GM23248 (cell line): ENCODE results near the gene CEACAM19. TPM values are rescaled to one million over a fixed set of nuclear protein-coding genes. Genes with fewer than 3 reads are reported as not detected.
"Not testable (repeated sequence)": the region's sequence is repeated elsewhere in the genome, so short reads cannot be mapped to it uniquely, and the experiment has no call there.

Experiments
- DNase-seq: peaks from one replicate; pipeline ENCODE4 v3.0.0-alpha.2; 2015
- H2AFZ ChIP-seq: fragments of 200-600 bp; sonication (generic); 2 replicates; pipeline ENCODE4 v1.6.1; 2016; ENCODE audit warnings: antibody characterized with exemption
- H3F3A ChIP-seq: fragments of 200-600 bp; sonication (generic); 2 replicates; pipeline ENCODE4 v1.6.1; 2016; ENCODE audit warnings: mild to moderate bottlenecking, antibody characterized with exemption, mixed run types; ENCODE audit not compliant: insufficient read depth
- H3K27ac ChIP-seq: fragments of 200-600 bp; sonication (generic); 2 replicates; pipeline ENCODE4 v1.5.1; 2016; ENCODE audit warnings: mild to moderate bottlenecking
- H3K27me3 ChIP-seq: fragments of 200-600 bp; sonication (generic); replicated peaks from 2 replicates; pipeline ENCODE4 v1.6.1; 2016; ENCODE audit warnings: mild to moderate bottlenecking; ENCODE audit not compliant: insufficient read depth
- H3K36me3 ChIP-seq: fragments of 200-600 bp; sonication (generic); 2 replicates; pipeline ENCODE4 v1.6.1; 2016; ENCODE audit warnings: low read depth, mild to moderate bottlenecking
- H3K4me1 ChIP-seq: fragments of 200-600 bp; sonication (generic); 2 replicates; pipeline ENCODE4 v1.6.1; 2016; ENCODE audit warnings: mild to moderate bottlenecking; ENCODE audit not compliant: insufficient read depth
- H3K4me2 ChIP-seq: fragments of 200-600 bp; sonication (generic); one replicate; pipeline ENCODE4 v1.6.1; 2016; ENCODE audit warnings: mild to moderate bottlenecking; ENCODE audit not compliant: unreplicated experiment
- H3K4me3 ChIP-seq: fragments of 200-600 bp; sonication (generic); 2 replicates; pipeline ENCODE4 v1.5.1; 2016; ENCODE audit warnings: mild to moderate bottlenecking
- H3K79me2 ChIP-seq: fragments of 200-600 bp; sonication (generic); 2 replicates; pipeline ENCODE4 v1.6.1; 2016; ENCODE audit warnings: mild to moderate bottlenecking; ENCODE audit not compliant: insufficient read depth
- H3K9ac ChIP-seq: fragments of 200-600 bp; sonication (generic); 2 replicates; pipeline ENCODE4 v1.6.1; 2016; ENCODE audit warnings: mild to moderate bottlenecking
- H3K9me2 ChIP-seq: fragments of 200-600 bp; sonication (generic); 2 replicates; pipeline ENCODE4 v1.6.1; 2016; ENCODE audit warnings: mixed run types, mild to moderate bottlenecking, moderate library complexity; ENCODE audit not compliant: insufficient read depth
- H3K9me3 ChIP-seq: fragments of 200-600 bp; sonication (generic); one replicate; pipeline ENCODE4 v1.6.1; 2017; ENCODE audit warnings: low read depth
- H4K20me1 ChIP-seq: fragments of 200-600 bp; sonication (generic); 2 replicates; pipeline ENCODE4 v1.6.0; 2016; ENCODE audit not compliant: insufficient read depth
- EZH2 ChIP-seq: fragments of 200-600 bp; sonication (generic); IDR thresholded peaks from 2 replicates; pipeline ENCODE4 v1.6.1; 2018; ENCODE audit warnings: antibody characterized with exemption, mild to moderate bottlenecking; ENCODE audit not compliant: insufficient read depth, poor library complexity, severe bottlenecking
- EZH2phosphoT487 ChIP-seq: fragments of 200-600 bp; sonication (generic); IDR thresholded peaks from 2 replicates; pipeline ENCODE4 v1.6.1; 2018; ENCODE audit warnings: antibody characterized with exemption, moderate library complexity, mild to moderate bottlenecking, low read depth; ENCODE audit not compliant: insufficient read depth
- WGBS, 2 experiments: methylation state at CpG; one replicate each; pipeline ENCODE4 v1.1.6; 2015 to 2017; ENCODE audit warnings: low lambda C conversion rate in 2 of 2, low coverage in 1 of 2; ENCODE audit errors: missing lambda C conversion rate in 2 of 2; 5-methylcytosine and 5-hydroxymethylcytosine counted together
- in situ Hi-C: fragments of 300-500 bp; cut with MboI; formaldehyde crosslinking; loops from 2 replicates; pipeline ENCODE4 v1.15.0; 2020
- polyA plus RNA-seq: library from polyadenylated mRNA; unstranded; fragments of >200 nt; fragmentation: Nextera tagmentation; extraction: Ambion mirVana; gene quantifications from 2 replicates; pipeline ENCODE4 v1.2.1, GENCODE V29; 2016
- total RNA-seq: library from RNA; depleted of rRNA; stranded (reverse); fragments of >200 nt; shearing (Covaris generic); gene quantifications from 2 replicates; pipeline ENCODE4 v1.2.3, GENCODE V29; 2014; rRNA removed

CEACAM19 gene
- total RNA-seq (0.51 and 1.9 TPM in 2 replicates), polyA plus RNA-seq (1.3 and 1.7 TPM in 2 replicates)

DNA sequence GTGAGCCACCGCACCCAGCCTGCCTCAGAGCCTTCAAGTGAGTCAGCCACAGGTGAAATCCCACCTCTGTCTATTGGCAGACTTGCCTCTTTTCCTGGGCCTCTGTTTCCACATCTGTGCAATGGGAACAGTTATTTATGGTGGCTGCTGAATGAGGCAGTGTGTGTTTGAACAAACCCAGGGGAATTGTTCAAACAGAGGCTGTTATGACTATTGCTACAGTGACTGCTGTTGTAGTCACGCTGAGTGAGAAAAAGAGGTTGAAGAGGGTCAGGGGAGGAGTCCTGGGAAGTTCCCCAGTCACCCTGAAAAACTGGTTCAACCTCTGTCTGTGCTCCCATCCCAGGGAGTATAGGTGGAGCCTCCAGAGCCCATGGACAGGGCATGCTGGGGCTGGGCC lies at the start of gene CEACAM19:
Gene CEACAM19, plus strand, starts transcription at position 83 of the 400 bp plus-strand sequence. CDS start 450 bp downstream, outside the sequence.
- Histone ChIP-seq H3F3A (peaks cover 4% of the 10 kb centered on the region), H3K9ac (no peak within 1 kb of the TSS), H4K20me1 (no peaks in the 10 kb centered on the region), H3K9me2 (no peaks in the 10 kb centered on the region), H3K36me3 (no peaks in the 10 kb centered on the region), H3K4me3 (no peak within 1 kb of the TSS), H3K4me1 (no peaks in the 10 kb centered on the region), H3K9me3 (no peaks in the 10 kb centered on the region), H2AFZ (no peak within 1 kb of the TSS), H3K79me2 (no peaks in the 10 kb centered on the region), H3K4me2 (no peak within 1 kb of the TSS), H3K27ac (no peak within 1 kb of the TSS), H3K27me3 (no peaks in the 10 kb centered on the region)
- TF ChIP-seq EZH2 (no peak), EZH2phosphoT487 (no peak)
- DNase-seq = no peak
- WGBS, 2 experiments = 91 to 94% methylated on average over 2 of the region's 2 CpGs
- in situ Hi-C loops = no loop called here

DNA sequence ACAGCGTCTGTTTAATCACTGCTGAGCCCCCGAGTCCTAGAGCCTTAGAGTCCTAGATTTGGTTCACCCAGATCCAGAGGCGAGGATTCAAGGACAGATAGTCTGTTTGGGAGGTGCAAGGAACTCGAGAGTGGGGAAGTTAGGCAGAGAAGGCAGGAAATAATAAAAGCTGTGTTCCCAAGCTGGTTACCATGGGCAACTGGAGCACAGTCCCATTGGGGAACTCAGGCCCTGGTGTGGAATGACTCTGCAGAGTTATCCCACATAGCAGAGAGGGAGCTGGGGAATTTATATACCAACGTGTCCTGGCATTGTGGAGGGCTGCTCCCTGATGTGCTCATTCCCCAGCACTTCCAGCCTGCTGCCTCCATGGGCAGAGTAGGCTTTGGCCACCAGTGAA lies 48.2 kb upstream of the CEACAM19 start:
- H2AFZ ChIP-seq = no peak overlapping the region
- H3K27ac ChIP-seq = no peak overlapping the region

GRCh38 chr19:44623626-44624025 lies 47.7 kb upstream of the CEACAM19 start:
- Histone ChIP-seq H3K9ac (no peak overlapping the region), H3K27me3 (no peaks in the 10 kb centered on the region), H3K27ac (no peak overlapping the region), H3F3A (peaks cover 17% of the 10 kb centered on the region), H3K4me1 (peaks cover 20% of the 10 kb centered on the region), H3K9me3 (no peaks in the 10 kb centered on the region), H3K9me2 (no peaks in the 10 kb centered on the region), H3K36me3 (no peaks in the 10 kb centered on the region), H4K20me1 (no peaks in the 10 kb centered on the region), H3K4me3 (no peak overlapping the region), H3K79me2 (no peaks in the 10 kb centered on the region), H3K4me2 (no peak overlapping the region), H2AFZ (no peak overlapping the region)
- DNase-seq = no peak
- TF ChIP-seq EZH2 (no peak), EZH2phosphoT487 (no peak)
- 93% methylated on average over 3 to 4 of the region's 4 CpGs for WGBS, 2 experiments
- in situ Hi-C loops = no loop called here

More for the DNA sequence above, 48.2 kb upstream of the CEACAM19 start:
- 52 to 60% methylated on average over 5 of the region's 5 CpGs for WGBS, 2 experiments
- H3K4me1 ChIP-seq = peaks cover 20% of the 10 kb centered on the region
- H3K9me2 ChIP-seq = no peaks in the 10 kb centered on the region
- no peaks in the 10 kb centered on the region for H3K36me3 ChIP-seq
- H3K79me2 ChIP-seq = no peaks in the 10 kb centered on the region
- H3K9ac ChIP-seq = no peak overlapping the region
- H3F3A ChIP-seq = peaks cover 17% of the 10 kb centered on the region
- H4K20me1 ChIP-seq = no peaks in the 10 kb centered on the region
- H3K9me3 ChIP-seq = no peaks in the 10 kb centered on the region
- H3K4me3 ChIP-seq = no peak overlapping the region
- TF ChIP-seq EZH2phosphoT487 = no peak
- no peak for TF ChIP-seq EZH2
- no peaks in the 10 kb centered on the region for H3K27me3 ChIP-seq
- in situ Hi-C loops = no loop called here
- peak; percentile 59 for DNase-seq
- no peak overlapping the region for H3K4me2 ChIP-seq

DNA sequence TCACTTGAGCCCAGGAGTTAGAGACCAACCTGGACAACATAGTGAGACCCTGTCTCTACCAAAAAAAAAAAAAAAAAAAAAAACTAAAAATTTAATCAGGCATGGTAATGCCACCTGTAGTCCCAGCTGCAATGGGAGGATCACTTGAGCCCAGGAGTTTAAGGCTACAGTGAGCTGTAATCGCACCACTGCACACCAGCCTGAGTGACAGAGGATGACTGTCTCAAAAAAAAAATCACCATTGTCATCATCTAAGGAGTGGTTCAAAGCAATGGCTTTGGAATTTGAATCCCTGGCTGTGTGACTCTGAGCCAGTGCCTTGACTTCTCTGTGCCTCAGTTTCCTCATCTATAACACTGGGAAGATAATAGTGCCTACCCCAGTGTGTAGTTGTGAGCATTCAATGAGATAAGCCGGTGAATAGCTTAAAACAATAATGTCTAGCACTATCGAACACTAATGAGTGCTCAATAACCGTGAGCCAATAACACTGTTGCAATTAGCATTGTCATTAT lies 46.4 kb upstream of the CEACAM19 start:
- 97 to 100% methylated on average over 4 of the region's 4 CpGs for WGBS, 2 experiments
- in situ Hi-C loops = no loop called here
- no peak overlapping the region for H3K4me2 ChIP-seq

DNA sequence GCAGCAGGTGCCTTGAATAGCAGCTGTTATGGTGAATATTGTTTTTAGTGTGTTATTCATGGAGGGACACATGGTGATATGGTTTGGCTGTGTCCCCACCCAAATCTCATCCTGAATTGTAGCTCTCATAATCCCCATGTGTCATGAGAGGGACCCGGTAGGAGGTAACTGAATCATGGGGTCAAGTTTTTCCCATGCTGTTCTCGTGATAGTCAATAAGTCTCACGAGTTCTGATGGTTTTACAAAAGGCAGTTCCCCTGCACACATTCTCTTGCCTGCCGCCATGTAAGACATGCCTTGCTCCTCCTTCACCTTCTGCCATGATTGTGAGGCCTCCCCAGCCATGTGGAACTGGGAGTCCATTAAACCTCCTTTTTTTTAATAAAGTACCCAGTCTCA lies 45.6 kb upstream of the CEACAM19 start:
- H2AFZ ChIP-seq, H3K36me3 ChIP-seq, H3K27me3 ChIP-seq, H3K79me2 ChIP-seq, H4K20me1 ChIP-seq, H3K4me3 ChIP-seq, H3K9ac ChIP-seq, H3K9me3 ChIP-seq, H3K4me2 ChIP-seq, in situ Hi-C loops, H3K9me2 ChIP-seq: not testable (repeated sequence)
- DNase-seq = peak; percentile 52
- 49 to 54% methylated on average over 4 of the region's 4 CpGs for WGBS, 2 experiments
- H3F3A ChIP-seq = peaks cover 17% of the 10 kb centered on the region
- H3K4me1 ChIP-seq = peaks cover 20% of the 10 kb centered on the region
- peak overlapping the region; percentile 73 for H3K27ac ChIP-seq

More for the DNA sequence above, 46.4 kb upstream of the CEACAM19 start:
- no peaks in the 10 kb centered on the region for H3K9me2 ChIP-seq
- H3K79me2 ChIP-seq = no peaks in the 10 kb centered on the region
- H2AFZ ChIP-seq = no peak overlapping the region
- no peak overlapping the region for H3K4me3 ChIP-seq
- no peaks in the 10 kb centered on the region for H3K9me3 ChIP-seq
- TF ChIP-seq EZH2phosphoT487 (no peak), EZH2 (no peak)
- DNase-seq = no peak
- peaks cover 20% of the 10 kb centered on the region for H3K4me1 ChIP-seq
- no peaks in the 10 kb centered on the region for H4K20me1 ChIP-seq
- no peaks in the 10 kb centered on the region for H3K27me3 ChIP-seq
- H3K27ac ChIP-seq = no peak overlapping the region
- H3F3A ChIP-seq = peaks cover 17% of the 10 kb centered on the region
- no peaks in the 10 kb centered on the region for H3K36me3 ChIP-seq
- no peak overlapping the region for H3K9ac ChIP-seq
